ENCODE results near the gene PEMT.
A peak's percentile ranks its signal among the peaks of the same experiment; 100 is the strongest.

The PEMT gene

DNA sequence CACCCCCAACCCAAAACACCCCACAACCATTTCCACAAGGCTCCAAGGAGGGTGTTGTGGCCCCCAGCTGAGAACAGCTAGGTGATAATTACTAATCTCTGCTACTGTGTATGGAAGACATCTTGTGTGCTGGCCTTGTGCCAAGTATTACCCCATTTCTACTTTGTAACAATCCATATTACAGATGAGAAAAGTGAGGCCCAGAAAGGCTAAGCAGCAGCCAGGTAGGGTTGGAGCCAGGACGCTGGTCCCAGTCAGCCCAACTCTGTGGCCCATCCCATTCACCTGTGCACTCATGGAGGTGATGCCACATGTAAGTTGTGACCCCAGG, 12.4 kb upstream of the PEMT start:
- DNase-seq = no peak

DNA sequence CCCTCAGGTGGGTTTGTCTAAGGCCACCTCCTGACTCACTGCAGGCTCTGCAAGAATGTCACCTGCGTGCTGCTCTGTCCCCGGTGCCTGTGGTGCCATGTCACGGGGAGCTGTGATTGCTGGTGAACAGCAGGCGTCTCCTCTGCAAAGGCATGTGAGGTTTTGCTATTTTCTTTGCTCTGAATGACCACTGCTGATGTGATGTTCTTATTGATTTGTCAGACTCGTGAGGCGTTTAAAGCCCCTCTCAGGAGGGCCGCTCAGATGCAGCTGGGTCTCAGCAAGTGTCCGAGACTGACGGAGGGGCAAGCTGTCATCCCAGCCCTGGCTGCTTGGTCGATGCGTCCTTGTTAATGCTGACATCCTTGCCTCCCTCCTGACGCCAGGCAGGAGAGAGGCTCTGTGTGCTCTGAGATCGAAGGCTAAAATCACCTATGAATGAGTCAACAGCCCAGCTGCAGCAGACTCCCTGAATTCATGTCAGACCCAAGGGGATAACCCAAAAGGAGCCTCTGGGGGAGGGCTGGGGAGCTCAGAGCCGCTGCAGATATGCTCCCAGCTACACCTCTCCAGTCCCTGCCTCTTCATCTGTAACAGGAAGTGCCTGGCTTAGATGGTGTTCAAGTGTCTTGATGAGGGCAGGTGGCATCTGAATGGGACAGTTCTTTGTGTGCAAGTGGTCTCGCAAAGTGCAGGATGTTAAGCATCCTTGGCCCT, 11.8 kb upstream of the PEMT start:
- no peak for DNase-seq

DNA sequence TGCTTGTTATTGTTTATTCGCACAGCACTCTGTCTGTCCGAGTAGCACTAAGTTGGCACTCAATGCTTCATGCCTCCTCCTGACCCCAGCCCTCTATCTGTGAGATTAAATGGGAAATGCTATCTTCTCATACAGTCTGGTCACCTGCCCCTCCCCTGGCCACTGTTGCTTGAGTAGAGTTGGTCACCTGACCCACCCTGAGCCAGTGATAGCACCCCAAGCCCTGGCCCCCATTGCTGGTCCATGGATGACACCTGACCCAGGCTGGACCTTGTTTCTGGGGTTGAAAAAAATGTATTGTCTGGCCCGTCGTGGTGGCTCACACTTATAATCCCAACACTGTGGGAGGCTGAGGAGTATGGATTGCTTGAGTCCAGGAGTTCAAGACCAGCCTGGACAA, 8.5 kb upstream of the PEMT start:
- no peak for DNase-seq

DNA sequence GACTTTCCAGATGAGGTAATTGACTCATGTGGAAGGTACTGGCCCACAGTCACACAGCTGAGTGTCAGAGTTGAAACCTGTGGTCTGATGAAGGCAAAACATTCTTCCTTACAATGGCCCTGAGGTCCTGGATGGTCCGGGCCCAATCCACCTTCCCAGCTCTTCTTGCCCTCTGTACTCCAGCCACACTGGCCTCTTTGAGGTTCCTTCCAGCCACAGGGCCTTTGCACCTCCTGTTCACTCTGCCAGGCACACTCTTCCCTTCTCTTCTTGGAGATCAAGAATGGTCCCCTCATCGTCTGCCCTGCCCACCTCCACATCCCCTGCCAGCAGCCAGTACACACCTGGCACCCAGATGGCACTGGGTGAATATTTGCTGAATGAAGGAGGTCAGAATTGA, 6.5 kb upstream of the PEMT start:
- no peak for DNase-seq

DNA sequence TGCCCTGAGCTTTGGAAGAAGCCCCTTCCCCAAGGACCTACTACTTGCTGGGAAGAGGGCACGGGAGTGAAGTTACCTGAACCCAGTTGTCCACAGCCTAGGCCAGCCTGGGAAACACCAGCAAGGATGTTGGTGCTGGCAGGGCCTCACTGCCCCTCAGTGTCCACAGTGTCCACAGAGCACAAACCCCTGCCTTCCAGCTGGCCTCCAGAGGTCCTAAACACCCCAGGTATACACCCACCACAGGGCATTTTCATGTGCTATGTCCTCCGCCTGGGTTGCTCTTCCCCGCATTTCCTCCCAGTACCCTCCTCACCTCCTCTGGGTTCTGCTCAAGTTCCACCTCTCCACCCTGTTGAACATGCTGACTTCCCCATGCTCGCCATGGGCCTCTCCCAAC, 4.2 kb upstream of the PEMT start:
- DNase-seq = no peak

DNA sequence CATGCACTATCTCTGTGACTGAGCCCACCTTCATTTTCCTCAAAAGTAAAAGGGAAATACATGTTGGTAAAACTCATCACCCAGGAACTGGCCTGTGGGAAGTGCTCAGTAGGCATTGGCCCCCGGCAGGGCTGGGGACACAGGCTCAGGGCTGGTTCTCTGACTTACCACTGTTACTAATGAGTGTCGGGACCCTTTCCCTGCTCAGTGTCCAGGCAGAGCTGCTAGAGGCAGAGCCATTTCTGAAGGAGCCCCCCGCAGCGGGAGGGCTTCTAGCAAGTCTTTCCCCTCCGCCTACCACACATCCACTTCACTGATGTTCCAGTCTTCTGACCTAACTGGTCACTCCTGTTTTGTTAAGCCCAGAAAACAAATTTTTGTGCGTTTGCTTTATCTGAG, 1.7 kb upstream of the PEMT start:
- DNase-seq = no peak

DNA sequence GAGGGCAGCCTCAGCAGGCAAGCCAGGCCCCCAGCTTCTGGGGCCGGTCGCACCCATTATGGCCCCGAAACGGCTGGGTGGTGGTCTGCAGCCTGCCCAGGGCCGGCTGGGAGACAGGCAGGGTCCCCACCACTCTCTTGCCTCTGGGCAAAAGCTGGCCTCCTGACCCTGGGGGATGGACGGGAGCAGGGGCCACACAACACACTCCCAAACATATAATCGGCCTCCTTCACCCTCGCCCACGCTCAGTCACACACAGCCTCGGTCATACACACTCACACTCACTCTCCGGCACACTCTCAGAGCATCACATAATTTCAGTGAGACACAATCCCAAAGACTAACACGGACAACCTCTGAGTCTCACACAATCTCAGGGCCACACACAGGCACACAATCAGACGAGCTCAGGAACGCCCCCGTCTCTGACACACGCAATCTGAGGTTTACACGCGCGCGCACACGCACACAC, 589 bp downstream of the PEMT start:
- DNase-seq = no peak

DNA sequence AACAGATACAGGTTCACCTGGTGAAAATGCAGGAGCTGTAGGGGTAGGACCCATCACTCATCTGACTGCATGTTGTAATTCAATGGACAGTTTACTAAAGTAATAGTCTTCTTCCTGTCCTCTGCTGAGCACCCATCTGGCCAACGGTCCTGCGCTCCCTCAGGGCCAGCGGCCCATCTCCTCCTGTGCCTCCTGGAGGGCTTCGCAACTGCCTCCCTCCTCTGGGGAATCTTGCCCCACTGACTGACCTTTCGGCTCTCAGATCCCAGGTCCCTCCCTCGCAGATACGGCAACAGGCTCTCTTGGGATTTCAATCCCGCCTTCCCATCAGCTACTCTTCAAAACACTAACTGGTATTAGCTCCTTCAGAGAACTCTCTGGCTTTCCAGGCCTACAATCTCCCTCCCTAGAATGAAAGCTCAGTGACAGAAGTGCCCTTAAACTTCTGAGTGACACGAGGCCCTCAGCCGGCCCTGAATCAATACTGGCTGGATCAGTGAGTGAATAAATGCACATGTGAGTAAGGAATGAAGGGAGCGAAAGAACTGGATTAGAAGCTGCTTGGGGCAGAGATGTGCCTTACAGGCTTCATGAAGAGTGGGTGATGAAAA, 1.3 kb downstream of the PEMT start:
- DNase-seq = no peak

DNA sequence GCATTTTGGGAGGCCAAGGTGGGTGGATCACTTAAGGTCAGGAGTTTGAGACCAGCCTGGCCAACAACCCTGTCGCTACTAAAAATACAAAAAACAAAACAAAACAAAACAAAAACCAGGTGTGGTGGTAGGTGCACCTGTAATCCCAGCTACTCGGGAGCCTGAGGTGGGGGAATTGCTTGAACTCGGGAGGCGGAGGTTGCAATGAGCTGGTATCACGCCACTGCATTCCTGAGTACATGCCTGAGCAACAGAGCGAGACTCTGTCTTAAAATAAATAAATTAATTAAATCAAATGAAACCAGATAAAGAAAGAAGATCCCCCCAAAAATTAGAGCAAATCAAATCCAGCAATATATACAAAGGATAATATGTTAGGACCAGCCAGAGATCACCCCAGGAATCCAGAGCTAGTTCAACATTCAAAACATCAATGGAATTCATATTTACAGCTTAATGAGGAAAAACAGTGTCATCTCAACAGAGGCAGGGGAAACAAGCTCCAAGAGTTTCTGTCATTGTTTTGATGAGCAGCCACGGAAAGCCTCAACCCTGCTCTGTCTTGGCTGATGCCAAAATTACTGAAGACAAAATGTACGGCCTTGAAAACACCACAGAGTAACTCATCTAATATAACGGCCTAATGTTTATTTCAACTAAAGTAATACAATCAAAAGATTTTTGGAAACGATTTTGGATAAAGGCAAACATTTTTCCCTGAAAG, 3.7 kb downstream of the PEMT start:
- DNase-seq = no peak

DNA sequence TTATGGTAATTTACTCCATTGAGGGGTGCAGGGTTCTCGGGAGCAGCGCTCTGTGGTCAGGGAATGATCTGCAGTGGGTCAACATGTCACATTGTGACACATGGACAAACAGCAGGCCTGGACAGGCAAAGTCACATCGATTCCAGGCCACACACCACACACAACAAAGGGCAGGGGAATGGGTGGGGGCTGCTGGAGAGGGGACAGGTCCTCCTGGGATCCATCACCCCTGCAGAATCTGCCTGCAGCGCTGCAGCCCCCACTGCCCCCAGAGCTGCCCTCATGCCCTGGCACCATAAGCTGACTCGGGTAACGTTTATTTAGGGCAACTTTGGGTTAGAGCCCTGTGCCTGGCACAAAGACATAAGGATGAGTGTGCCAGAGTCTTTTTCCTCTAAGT, 9.1 kb downstream of the PEMT start:
- no peak for DNase-seq

DNA sequence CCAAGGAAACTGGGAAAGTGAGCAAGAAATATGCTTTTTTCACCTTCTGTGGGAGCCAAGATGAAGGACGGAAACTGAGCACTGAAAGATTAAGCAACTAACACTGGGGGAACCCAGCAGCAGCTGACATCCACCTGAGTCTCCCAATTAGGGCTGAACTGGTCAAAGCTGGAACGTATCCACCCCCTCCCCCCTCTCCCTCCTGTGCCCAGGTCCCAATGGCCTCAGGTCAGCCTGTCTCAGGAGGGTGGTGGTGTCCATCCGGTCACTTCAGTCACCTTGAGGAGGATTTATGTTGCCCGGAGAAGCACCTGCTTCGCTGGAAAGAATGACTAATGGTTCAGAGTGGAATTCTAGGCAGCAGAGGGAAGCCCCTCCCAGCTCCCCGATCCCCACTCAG, 10.0 kb downstream of the PEMT start:
- no peak for DNase-seq

DNA sequence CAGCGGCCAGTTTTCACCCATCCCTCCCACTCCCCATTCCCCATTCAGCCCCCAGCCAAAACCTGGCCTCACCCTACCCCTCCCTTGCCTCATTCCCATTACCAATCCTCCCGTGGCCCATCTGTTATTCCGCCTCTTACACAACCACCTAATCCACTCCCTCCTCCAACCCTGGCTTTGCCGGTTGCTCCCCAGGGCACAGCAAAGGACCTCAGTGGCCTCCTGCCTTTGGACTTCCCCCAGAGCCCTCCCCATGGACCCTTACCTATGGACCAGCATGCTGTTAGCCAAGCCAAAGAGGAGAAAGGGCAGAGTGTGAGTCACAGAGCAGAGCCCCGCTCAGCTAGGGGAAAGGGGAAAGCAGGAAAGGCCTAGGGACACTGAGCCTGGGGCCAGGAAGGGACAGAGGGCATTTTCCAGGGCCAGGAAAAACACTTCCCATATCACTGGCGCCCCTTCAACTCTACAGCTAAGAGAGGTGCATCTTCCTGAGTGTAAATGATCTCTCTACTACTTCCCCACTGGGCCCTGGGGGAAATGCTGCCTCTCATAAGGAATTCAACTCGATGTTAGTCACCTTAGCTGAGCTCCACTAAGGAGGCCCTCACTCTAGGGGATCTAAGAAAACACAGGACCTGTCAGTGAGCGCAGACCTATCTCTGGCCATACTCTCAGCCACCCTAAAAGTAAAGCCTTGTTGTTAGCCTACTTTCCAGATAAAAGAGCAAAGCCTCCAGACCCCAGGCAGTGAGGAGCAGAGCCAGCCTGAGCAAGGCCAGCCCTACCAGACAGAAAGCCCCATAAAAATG, 10.6 kb downstream of the PEMT start:
- DNase-seq = no peak

DNA sequence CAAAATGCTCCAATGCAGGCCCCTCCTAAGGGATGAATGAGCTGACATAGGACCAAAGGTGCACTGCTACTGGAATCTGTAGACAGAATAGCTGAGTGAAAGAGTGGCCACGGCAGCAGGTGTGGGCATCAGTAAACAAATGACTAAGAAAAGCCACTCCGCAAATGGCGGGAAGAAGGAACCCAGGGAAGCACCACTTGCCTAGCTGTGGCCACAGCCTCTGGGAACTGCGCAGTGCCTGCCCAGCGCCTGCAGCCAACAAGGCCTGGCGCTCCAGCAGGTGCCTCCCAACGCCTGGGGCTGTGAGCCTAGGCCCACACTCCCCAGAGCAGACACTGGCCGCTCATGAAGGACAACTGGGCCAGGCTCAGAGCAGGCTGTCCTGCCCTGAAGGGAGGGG, 11.8 kb downstream of the PEMT start:
- DNase-seq = no peak

DNA sequence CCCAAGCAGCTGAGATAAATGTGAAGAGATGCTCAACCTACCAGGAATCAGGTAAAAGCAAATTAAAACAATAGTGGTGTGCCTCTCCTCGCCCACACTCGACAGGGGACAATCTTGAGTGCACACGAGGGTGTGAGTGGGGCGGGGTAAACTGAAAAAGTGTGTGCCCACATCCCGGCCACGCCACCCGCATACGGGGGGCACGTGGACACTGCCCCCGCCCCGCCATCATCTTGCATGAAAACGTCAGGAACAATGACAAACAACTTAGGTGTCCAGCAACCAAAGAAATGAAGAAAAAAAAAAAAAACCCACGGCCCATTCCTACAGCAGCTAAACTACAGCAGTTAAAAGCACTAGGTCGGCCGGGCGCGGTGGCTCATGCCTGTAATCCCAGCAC, 14.1 kb downstream of the PEMT start:
- no peak for DNase-seq

DNA sequence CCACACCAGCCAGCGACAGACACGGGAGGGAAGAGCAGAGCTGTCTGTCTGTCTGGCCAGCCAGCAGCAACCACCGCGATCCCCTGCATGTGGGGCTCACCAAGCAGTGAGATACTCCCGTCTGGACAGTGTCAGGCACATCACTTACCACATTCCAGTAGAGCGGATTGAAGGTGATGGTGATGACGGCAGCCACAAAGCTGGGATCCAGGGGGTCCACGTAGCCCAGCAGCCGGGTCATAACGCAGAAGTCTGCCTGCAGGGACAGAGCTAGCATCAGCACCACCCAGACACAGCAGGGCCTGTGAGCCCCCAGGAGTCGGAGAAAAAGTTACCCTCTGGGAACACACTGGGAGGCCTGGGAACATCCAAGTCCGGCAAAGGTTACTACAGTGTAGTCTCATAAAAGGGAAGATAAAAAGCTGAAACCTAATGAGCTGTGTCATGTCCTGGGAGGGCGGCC, 14.7 kb downstream of the PEMT start:
- no peak for DNase-seq

DNA sequence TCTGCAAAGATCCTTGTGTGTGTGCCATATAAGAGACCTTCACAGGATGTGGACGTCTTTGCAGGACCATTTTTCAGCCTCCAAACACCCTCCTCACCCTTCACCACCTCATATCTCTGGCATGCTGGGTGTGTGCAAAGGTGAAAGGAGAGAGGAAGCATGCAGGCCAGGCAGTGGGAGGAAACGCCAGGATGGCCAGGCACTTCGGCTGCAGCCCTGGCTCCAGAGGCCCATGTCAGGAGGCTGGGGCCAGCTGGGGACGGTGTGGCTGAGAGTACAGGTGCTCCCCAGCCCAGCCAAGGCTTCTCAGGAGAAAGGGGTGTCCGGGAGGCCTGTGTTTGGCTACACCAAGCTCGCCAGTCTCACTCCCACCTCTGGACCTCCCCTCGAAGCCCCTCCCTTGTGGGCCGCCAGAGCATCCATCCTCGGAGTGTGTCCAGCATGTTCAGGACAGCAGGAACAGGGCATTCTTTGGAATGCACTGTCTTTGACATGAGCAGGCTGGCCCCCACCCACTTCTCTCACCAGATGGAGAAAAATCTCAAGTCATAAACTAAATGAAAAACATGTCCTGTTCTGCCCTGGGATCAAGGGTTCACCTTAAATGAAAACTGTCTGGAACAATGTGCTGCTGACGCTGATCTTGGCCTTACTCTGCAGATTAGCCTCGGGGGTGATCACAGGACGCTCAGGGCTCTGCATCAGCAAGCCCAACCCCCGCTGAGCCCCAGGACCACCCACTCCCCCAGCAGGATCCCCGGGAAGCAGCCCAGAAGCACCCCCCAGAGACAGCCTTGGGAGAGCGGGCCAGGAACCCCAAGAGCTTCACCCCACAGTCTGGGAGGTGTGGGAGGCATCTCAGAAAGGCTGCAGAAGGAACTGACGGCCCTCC, 15.9 kb downstream of the PEMT start:
- no peak for DNase-seq

DNA sequence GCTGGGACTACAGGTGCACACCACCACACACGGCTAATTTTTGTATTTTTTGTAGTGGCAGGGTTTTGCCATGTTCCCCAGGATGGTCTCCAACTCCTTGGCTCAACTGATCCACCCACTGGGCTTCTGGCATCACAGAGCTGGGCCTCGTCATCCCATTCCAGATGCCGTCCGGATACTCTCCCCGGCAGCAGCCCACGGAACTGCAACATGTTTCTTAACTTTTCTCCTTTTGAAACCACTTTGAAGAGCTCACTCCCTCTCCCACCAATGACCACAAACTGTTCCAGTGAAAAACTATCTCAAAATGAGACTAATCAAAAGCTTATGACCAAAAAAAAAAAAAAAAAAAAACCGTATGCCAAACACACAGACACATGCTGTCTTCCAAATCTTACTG, 17.6 kb downstream of the PEMT start:
- DNase-seq = no peak

DNA sequence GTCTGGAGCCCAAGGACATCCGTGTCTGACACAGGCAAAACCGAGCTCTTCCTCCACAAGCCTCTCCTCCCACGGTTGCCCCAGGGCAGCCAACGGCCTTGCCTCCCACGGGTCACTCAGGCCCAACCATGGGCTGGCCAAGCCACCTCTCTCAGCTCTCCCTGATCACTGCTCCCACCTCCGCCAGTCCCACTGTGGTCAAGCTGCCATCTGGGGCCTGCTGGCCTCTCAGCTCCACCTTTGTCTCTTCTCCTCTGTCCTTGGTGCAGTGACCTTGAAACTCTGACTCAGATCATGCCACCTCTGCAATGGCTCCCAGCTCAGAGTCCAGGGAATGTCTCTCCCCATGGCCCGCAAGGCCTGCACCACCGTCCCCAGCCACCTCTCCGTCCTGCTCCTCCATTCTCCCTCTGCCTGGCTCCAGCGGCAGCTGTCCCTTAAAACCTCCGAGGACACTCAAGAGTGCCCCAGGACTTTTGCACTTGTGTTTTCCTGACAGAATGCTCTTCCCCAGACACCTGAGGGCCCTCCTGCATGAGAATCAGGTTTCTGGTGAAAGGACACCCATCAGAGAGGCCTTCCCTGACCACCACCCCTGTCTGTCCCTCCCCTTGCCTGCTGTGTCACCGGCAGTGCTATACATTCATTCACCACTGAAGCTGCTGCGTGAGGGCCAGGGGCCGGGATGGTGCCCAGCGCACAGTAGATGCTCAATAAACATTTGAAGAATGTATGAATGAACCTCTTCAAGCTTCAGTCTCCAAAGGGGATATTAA, 19.3 kb downstream of the PEMT start:
- no peak for DNase-seq

DNA sequence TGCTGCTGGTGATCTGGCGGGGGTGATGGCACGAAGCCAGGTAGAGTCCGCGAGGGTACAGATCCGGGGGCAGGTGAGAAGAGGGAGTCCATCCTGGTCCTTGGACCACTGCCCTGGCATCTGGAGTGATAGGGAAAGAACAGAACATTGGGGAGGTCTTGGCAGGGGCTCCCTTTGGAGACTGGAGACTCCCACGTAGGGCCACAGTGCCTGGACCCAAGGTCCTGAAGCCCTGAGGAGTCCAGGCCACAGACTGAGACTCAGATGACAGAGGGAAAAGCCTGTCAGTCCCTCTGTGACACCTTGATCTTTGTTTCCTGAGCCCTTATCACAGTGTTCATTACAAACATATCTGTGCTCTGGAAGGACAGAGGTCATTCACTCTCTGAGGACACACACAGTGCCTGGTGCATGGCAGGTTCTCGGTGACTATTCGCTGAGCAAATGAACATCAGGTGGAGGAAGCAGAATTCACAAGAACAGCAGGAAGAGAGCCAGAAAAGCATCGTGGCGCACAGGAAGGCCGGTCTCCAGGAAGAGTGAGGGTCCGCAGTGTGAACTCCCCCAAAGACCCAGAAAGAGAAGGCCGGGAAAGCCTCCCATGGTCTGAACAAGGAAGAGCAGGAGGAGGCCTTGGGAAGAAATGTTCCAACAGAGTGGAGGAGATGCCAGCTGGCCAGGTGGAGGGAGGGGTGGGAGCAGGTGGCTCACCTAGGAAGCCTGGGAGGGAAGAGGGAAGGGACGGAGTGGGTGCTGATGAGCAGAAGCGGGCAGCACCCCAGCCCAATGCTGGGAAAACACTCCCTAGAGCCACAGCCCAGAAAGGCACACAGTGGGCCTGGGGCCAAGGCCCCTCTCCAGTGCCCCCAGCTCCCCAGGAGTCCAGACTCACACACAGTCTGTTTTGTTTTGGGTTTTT, 20.5 kb downstream of the PEMT start:
- DNase-seq = no peak

DNA sequence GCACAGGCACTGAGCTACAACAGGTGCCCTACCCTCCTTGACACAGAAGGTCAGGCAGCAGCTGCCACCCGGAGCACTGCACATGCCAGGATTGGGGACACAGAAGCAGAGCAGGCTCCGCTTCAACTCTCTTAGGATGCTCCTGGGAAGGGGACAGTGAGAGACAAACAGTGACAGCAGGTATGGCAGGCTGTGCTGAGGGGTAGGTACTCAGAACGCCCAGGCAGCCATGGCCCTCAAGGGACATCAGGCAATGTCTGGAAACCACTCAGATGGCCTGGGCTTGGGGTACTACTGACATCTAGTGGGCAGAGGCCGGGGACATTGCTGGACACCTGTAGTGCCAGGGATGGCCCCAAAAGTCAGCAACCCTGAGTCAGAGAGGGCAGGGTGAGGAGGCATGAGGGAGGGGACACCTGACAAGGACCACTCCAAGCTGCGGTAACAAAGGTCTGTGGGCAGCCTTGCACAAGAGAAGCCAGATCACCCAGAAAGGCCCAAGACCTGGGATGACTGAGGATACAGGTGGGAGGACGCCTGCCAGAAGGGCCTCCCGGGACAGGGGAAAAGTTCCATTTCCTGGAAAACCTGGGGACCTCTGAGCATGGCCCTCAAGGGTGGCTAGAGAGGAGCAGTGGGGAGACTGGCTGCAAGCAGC, 21.2 kb downstream of the PEMT start:
- DNase-seq = peak; percentile 77

All from 8988T (cell line).